ENCODE measurements around the gene KIAA1958.

KIAA1958 gene

GRCh38 chr9:112604790-112605189, 118.2 kb downstream of the KIAA1958 start:
- Histone ChIP-seq H2AK5ac (ENCODE audit: low read length) (no peak overlapping the region), H3K4ac (ENCODE audit: low read depth, low read length) (no peak overlapping the region), H2BK120ac (ENCODE audit: low read depth, low read length) (no peak overlapping the region), H2BK15ac (replicated peaks; ENCODE audit: low read depth) (no peak overlapping the region), H3K79me2 (ENCODE audit: control insufficient read depth, insufficient read depth, low read length) (no peaks in the 10 kb centered on the region), H2BK5ac (ENCODE audit: low read length) (no peak overlapping the region), H3K36me3 (ENCODE audit: control insufficient read depth, insufficient read depth, low read length) (no peaks in the 10 kb centered on the region), H3K4me3 (ENCODE audit: low read length) (no peak overlapping the region), H3K4me2 (ENCODE audit: low read length) (no peak overlapping the region), H3K4me1 (ENCODE audit: control insufficient read depth, low read depth, low read length) (no peaks in the 10 kb centered on the region), H3K18ac (ENCODE audit: low read length) (no peak overlapping the region), H3K23ac (ENCODE audit: low read length) (no peak overlapping the region), H3K9ac (ENCODE audit: low read length) (no peak overlapping the region), H4K8ac (ENCODE audit: low read depth, low read length) (no peak overlapping the region), H3K27me3 (ENCODE audit: insufficient read depth, low read length, poor library complexity) (no peaks in the 10 kb centered on the region), H4K5ac (ENCODE audit: low read length) (no peak overlapping the region), H3K56ac (ENCODE audit: low read length) (no peak overlapping the region), H3K79me1 (ENCODE audit: low read length) (peaks cover 6% of the 10 kb centered on the region), H3K27ac (ENCODE audit: low read depth, low read length) (no peak overlapping the region)
- WGBS (ENCODE audit: extremely low coverage, insufficient coverage, low lambda C conversion rate): no CpG with 5 or more reads among the region's 2 CpGs
- DNase-seq: no peak

- Histone ChIP-seq H3K4me1 (ENCODE audit: control insufficient read depth, low read depth, low read length) (no peaks in the 10 kb centered on the region), H3K18ac (ENCODE audit: low read length) (no peak overlapping the region), H3K4me3 (ENCODE audit: low read length) (no peak overlapping the region), H2BK5ac (ENCODE audit: low read length) (no peak overlapping the region), H3K4me2 (ENCODE audit: low read length) (no peak overlapping the region), H3K23ac (ENCODE audit: low read length) (no peak overlapping the region), H3K27ac (ENCODE audit: low read depth, low read length) (no peak overlapping the region), H3K79me2 (ENCODE audit: control insufficient read depth, insufficient read depth, low read length) (no peaks in the 10 kb centered on the region), H2BK15ac (replicated peaks; ENCODE audit: low read depth) (no peak overlapping the region), H4K5ac (ENCODE audit: low read length) (no peak overlapping the region), H3K9ac (ENCODE audit: low read length) (no peak overlapping the region), H3K36me3 (ENCODE audit: control insufficient read depth, insufficient read depth, low read length) (no peaks in the 10 kb centered on the region), H4K8ac (ENCODE audit: low read depth, low read length) (no peak overlapping the region), H3K4ac (ENCODE audit: low read depth, low read length) (no peak overlapping the region), H2BK120ac (ENCODE audit: low read depth, low read length) (no peak overlapping the region), H3K79me1 (ENCODE audit: low read length) (peaks cover 6% of the 10 kb centered on the region), H2AK5ac (ENCODE audit: low read length) (no peak overlapping the region), H3K27me3 (ENCODE audit: insufficient read depth, low read length, poor library complexity) (no peaks in the 10 kb centered on the region), H3K56ac (ENCODE audit: low read length) (no peak overlapping the region)
- no CpG with 5 or more reads among the region's 1 CpG for WGBS (ENCODE audit: extremely low coverage, insufficient coverage, low lambda C conversion rate)
- no peak for DNase-seq
Measured at GRCh38 chr9:112605518-112605917, 118.9 kb downstream of the KIAA1958 start.

GRCh38 chr9:112605963-112606699, 119.5 kb downstream of the KIAA1958 start:
- Histone ChIP-seq H3K4me1 (ENCODE audit: control insufficient read depth, low read depth, low read length) (no peaks in the 10 kb centered on the region), H3K79me2 (ENCODE audit: control insufficient read depth, insufficient read depth, low read length) (no peaks in the 10 kb centered on the region), H3K23ac (ENCODE audit: low read length) (no peak overlapping the region), H4K5ac (ENCODE audit: low read length) (no peak overlapping the region), H2BK5ac (ENCODE audit: low read length) (no peak overlapping the region), H3K79me1 (ENCODE audit: low read length) (peaks cover 6% of the 10 kb centered on the region), H2BK15ac (replicated peaks; ENCODE audit: low read depth) (no peak overlapping the region), H3K27me3 (ENCODE audit: insufficient read depth, low read length, poor library complexity) (no peaks in the 10 kb centered on the region), H3K4ac (ENCODE audit: low read depth, low read length) (no peak overlapping the region), H3K36me3 (ENCODE audit: control insufficient read depth, insufficient read depth, low read length) (no peaks in the 10 kb centered on the region), H3K4me3 (ENCODE audit: low read length) (no peak overlapping the region), H3K4me2 (ENCODE audit: low read length) (no peak overlapping the region), H2AK5ac (ENCODE audit: low read length) (no peak overlapping the region), H4K8ac (ENCODE audit: low read depth, low read length) (no peak overlapping the region), H3K56ac (ENCODE audit: low read length) (no peak overlapping the region), H3K18ac (ENCODE audit: low read length) (no peak overlapping the region), H3K9ac (ENCODE audit: low read length) (no peak overlapping the region), H3K27ac (ENCODE audit: low read depth, low read length) (no peak overlapping the region), H2BK120ac (ENCODE audit: low read depth, low read length) (no peak overlapping the region)
- no CpG with 5 or more reads among the region's 2 CpGs for WGBS (ENCODE audit: extremely low coverage, insufficient coverage, low lambda C conversion rate)
- DNase-seq: no peak

GRCh38 chr9:112608851-112609250, 122.2 kb downstream of the KIAA1958 start:
- H4K8ac ChIP-seq (ENCODE audit: low read depth, low read length): no peak overlapping the region
- no peak for DNase-seq
- H3K9ac ChIP-seq (ENCODE audit: low read length): no peak overlapping the region
- H2AK5ac ChIP-seq (ENCODE audit: low read length): no peak overlapping the region
- no peaks in the 10 kb centered on the region for H3K4me1 ChIP-seq (ENCODE audit: control insufficient read depth, low read depth, low read length)
- H4K5ac ChIP-seq (ENCODE audit: low read length): no peak overlapping the region
- no peak overlapping the region for H2BK120ac ChIP-seq (ENCODE audit: low read depth, low read length)
- H3K4me2 ChIP-seq (ENCODE audit: low read length): no peak overlapping the region
- no peak overlapping the region for H3K23ac ChIP-seq (ENCODE audit: low read length)
- H3K4me3 ChIP-seq (ENCODE audit: low read length): no peak overlapping the region
- H3K27me3 ChIP-seq (ENCODE audit: insufficient read depth, low read length, poor library complexity): no peaks in the 10 kb centered on the region
- H2BK15ac ChIP-seq (replicated peaks; ENCODE audit: low read depth): no peak overlapping the region
- H3K56ac ChIP-seq (ENCODE audit: low read length): no peak overlapping the region
- H3K27ac ChIP-seq (ENCODE audit: low read depth, low read length): no peak overlapping the region
- no peak overlapping the region for H3K4ac ChIP-seq (ENCODE audit: low read depth, low read length)
- no peak overlapping the region for H2BK5ac ChIP-seq (ENCODE audit: low read length)
- WGBS (ENCODE audit: extremely low coverage, insufficient coverage, low lambda C conversion rate): no CpG with 5 or more reads among the region's 1 CpG
- H3K79me1 ChIP-seq (ENCODE audit: low read length): peaks cover 2% of the 10 kb centered on the region
- H3K79me2 ChIP-seq (ENCODE audit: control insufficient read depth, insufficient read depth, low read length): no peaks in the 10 kb centered on the region
- H3K36me3 ChIP-seq (ENCODE audit: control insufficient read depth, insufficient read depth, low read length): no peaks in the 10 kb centered on the region
- H3K18ac ChIP-seq (ENCODE audit: low read length): no peak overlapping the region

GRCh38 chr9:112615584-112616266, 129.1 kb downstream of the KIAA1958 start:
- Histone ChIP-seq H3K27me3 (ENCODE audit: insufficient read depth, low read length, poor library complexity) (no peaks in the 10 kb centered on the region), H3K56ac (ENCODE audit: low read length) (no peak overlapping the region), H2AK5ac (ENCODE audit: low read length) (no peak overlapping the region), H3K36me3 (ENCODE audit: control insufficient read depth, insufficient read depth, low read length) (no peaks in the 10 kb centered on the region), H3K23ac (ENCODE audit: low read length) (no peak overlapping the region), H2BK5ac (ENCODE audit: low read length) (no peak overlapping the region), H3K27ac (ENCODE audit: low read depth, low read length) (no peak overlapping the region), H3K79me1 (ENCODE audit: low read length) (peaks cover 2% of the 10 kb centered on the region), H3K18ac (ENCODE audit: low read length) (no peak overlapping the region), H4K5ac (ENCODE audit: low read length) (no peak overlapping the region), H3K4ac (ENCODE audit: low read depth, low read length) (no peak overlapping the region), H3K4me2 (ENCODE audit: low read length) (no peak overlapping the region), H2BK120ac (ENCODE audit: low read depth, low read length) (no peak overlapping the region), H3K79me2 (ENCODE audit: control insufficient read depth, insufficient read depth, low read length) (no peaks in the 10 kb centered on the region), H3K9ac (ENCODE audit: low read length) (no peak overlapping the region), H2BK15ac (replicated peaks; ENCODE audit: low read depth) (no peak overlapping the region), H4K8ac (ENCODE audit: low read depth, low read length) (no peak overlapping the region), H3K4me3 (ENCODE audit: low read length) (no peak overlapping the region), H3K4me1 (ENCODE audit: control insufficient read depth, low read depth, low read length) (no peaks in the 10 kb centered on the region)
- no CpG with 5 or more reads among the region's 2 CpGs for WGBS (ENCODE audit: extremely low coverage, insufficient coverage, low lambda C conversion rate)
- no peak for DNase-seq

Data from mesendoderm (in vitro differentiated cells).